DND-41 (cell line): ENCODE data around the gene SAPCD2.

Experiments
- CTCF ChIP-seq: IDR thresholded peaks from 2 replicates; pipeline ENCODE4 v1.5.1; 2012; ENCODE audit warnings: borderline replicate concordance, low read length, moderate library complexity, mild to moderate bottlenecking; ENCODE audit not compliant: poor library complexity, severe bottlenecking; ENCODE audit errors: extremely low read depth
- EZH2 ChIP-seq: IDR thresholded peaks from 3 replicates; pipeline ENCODE4 v1.6.1; 2012; ENCODE audit warnings: borderline replicate concordance, low read depth, mild to moderate bottlenecking, moderate library complexity, low read length, inconsistent platforms; ENCODE audit not compliant: severe bottlenecking

GRCh38 chr9:137037483-137037882 lies 32.9 kb downstream of the SAPCD2 start:
- TF ChIP-seq CTCF (no peak), EZH2 (no peak)
